HG03354 (cell line): ENCODE results near the gene PTGER1.

ENCODE experiments used
- ATAC-seq: cut with Tn5 transposase; IDR thresholded peaks from one replicate; pipeline ENCODE4 v1.9.1; 2021; ENCODE audit warnings: mild to moderate bottlenecking; ENCODE audit not compliant: unreplicated experiment, poor library complexity, severe bottlenecking

Gene PTGER1, protein sequence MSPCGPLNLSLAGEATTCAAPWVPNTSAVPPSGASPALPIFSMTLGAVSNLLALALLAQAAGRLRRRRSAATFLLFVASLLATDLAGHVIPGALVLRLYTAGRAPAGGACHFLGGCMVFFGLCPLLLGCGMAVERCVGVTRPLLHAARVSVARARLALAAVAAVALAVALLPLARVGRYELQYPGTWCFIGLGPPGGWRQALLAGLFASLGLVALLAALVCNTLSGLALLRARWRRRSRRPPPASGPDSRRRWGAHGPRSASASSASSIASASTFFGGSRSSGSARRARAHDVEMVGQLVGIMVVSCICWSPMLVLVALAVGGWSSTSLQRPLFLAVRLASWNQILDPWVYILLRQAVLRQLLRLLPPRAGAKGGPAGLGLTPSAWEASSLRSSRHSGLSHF

DNA sequence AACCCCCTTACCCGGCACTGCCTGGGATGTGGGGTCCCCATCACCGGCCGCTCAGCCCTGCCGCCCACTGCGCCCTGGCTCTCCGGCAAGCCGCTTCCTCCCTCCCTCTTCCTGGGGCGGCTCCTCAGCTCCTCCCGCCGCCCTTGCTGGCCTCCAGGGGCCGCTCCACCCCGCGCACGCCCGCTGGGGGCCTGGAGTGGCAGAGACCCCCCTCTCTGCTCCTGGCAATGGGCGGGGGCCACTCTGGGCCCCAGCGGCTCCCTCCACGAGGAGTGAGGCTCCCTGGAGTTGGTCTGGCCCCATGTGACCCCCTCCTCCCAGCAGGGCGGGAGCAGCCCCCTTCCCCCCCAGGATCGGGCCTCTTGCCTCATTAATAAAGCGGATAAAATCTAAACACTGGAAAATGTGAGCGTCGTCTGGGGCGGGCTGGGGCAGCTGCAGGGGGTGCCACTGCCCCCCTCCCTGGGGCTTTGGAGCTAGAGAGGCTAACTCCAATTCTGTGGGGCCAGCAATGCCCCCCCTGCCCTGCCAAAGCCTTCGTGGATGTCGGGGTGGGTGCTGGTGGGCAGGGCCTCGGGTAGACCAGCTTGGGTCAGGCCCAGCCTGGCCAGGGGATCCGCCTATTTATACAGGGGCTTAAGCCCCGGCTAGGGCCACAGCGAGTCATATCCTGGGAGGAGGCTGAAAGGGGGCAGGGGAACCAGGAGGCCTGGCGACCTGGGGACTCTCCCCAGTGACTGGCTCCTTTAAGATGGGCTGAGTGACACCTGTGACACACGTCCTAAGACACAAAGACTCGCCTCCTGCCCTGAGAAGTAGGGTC is at the start of gene PTGER1:
TSS of gene PTGER1 (minus strand) at position 104 of the 823 bp plus-strand sequence. CDS start 1,034 bp downstream, outside the sequence.
- no peak for ATAC-seq

DNA sequence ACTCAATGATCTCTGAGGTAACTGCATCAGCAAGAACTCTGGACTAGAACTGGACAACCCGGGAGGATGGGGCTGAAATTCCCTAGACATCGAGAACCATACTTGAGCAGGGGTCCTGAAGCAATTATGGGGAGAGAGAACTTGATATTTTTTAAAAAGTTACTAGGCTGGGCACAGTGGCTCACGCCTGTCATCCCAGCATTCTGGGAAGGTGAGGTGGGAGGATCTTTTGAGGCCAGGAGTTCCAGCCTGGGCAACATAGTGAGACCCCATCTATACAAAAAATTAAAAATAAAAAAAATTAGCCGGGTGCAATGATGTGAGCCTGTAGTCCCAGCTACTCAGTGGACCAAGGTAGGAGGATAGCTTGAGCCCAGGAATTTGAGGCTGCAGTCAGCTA is 45.4 kb upstream of the PTGER1 start:
- no peak for ATAC-seq

GRCh38 chr19:14519860-14520407 is 44.8 kb upstream of the PTGER1 start:
- ATAC-seq = no peak

DNA sequence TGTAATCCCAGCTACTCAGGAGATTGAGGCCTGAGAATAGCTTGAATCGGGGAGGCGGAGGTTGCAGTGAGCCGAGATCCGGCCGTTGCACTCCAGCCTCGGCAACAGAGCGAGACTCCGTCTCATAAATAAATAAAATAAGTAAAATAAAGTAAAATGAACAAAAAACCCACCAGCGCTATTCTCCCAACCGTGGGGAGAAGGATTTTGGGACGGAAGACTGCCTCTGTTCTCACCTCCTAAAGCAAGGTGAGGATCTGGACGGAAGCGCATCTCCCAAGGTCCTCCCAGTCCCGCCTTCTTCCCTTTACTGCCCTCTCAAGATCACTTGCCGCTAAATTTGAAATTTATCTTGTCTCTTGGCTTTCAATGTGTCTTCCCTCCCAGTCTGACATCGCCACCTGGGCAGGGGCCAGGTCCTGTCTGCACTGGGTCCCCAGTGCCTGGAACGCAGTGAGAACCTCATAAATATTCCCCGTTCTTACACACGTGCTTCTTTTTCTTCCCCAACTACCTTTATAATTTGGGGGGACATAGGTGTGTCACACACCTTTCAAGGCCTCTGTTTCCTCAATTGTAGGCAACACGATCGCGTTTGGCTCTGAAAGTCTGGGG is 44.2 kb upstream of the PTGER1 start:
- no peak for ATAC-seq

DNA sequence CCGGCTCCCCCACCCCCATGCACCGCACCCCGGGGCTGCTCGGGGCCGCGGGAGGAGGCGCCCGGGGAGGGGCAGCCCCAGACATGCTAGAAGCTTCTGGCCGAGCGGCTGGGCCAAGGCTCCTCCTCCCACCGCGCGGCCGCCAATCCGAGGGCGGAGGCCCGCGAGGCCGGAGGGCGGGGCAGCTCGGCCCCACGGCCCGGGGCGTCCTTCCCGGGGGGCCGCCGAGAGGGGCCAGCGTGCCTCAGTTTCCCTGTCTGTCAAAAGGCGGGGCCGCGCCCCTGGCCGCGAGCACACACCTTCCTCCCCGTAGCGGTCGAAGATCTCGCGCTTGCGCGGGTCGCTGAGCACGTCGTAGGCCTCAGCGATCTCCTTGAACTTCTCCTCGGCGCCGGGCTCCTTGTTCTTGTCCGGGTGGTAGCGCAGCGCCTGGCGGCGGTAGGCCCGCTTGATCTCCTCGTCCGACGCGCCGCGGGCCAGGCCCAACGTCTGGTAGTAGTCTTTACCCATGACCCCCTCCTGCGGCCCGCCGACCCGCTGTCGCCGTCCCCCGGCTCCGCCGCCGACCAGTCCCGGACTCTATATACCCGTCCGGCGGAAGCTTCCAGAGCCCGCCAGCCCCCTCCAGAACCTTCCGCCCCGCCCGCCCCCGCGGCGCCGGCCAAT is 42.8 kb upstream of the PTGER1 start, which contains the start of gene DNAJB1:
TSS of gene DNAJB1 (minus strand) at position 558 of the 666 bp plus-strand sequence. CDS start at position 510, 48 bp downstream.
- peak; percentile 61 for ATAC-seq

DNA sequence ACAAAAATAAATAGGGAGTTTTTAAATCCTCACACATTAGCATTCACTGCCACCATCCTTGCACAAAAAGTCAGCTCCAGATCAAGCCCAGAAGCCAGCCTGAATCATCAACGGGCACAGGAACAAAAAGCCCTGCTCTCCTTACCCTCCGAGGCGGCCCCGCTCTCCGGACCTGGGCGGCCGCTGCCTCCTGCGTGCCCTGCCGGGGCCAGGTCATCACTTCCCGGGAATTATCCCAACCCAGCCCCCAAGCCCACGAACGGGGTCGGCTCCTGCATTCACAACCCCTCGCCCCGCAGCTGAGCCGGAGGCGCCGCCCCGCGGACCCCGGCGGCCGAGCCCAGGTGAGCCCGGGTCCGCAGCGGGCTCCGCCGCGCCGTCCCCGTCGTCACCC is 42.3 kb upstream of the PTGER1 start:
- no peak for ATAC-seq

GRCh38 chr19:14516746-14517438 is 41.7 kb upstream of the PTGER1 start:
- no peak for ATAC-seq

DNA sequence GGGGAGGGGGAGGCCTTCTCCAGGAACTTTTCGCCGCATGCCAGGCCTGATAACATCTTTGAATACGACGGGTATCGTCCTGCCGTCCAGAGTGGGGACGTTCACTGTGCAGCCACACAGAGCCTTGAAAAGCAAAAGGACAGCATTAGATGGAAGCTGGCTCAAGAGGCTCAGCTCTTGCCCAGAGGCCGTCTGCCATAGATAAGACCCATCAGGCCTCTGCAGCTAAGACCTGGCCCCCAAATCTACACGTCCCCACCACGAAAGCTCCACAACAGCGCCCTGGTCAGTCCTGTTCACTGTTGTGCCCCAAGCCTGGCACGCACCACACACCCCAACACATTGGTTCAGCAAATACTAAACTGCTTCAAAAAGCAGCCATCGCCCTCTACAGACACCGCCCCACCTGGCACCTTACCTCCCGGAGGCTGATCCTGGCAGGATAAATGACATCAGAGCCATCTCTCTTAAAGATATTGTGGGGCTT is 40.9 kb upstream of the PTGER1 start:
- ATAC-seq = no peak

GRCh38 chr19:14515501-14516047 is 40.4 kb upstream of the PTGER1 start:
- ATAC-seq = no peak

GRCh38 chr19:14514215-14514863 is 39.2 kb upstream of the PTGER1 start:
- ATAC-seq = no peak

GRCh38 chr19:14512406-14512961 is 37.3 kb upstream of the PTGER1 start:
- ATAC-seq = no peak

DNA sequence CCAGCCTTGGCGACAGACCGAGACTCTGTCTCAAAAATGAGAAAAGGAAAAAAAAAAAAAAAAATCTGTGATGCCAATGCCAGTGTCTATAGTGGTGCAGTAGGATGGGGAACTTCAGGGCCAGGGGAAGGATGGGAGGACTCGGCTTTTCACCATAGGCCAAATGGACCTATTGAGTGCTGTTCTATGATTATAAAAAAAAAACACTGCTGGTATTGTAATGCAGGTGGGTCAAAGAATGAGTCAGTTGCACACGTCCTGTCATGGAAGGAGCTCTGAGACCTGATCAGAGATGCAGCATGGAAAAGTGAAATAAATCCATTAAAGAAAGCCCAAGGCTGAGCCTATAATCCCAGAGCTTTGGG is 36.1 kb upstream of the PTGER1 start:
- ATAC-seq = no peak

- no peak for ATAC-seq
Measured at GRCh38 chr19:14510311-14511228, 35.4 kb upstream of the PTGER1 start.

GRCh38 chr19:14507704-14508542 is 32.8 kb upstream of the PTGER1 start:
- ATAC-seq = no peak

DNA sequence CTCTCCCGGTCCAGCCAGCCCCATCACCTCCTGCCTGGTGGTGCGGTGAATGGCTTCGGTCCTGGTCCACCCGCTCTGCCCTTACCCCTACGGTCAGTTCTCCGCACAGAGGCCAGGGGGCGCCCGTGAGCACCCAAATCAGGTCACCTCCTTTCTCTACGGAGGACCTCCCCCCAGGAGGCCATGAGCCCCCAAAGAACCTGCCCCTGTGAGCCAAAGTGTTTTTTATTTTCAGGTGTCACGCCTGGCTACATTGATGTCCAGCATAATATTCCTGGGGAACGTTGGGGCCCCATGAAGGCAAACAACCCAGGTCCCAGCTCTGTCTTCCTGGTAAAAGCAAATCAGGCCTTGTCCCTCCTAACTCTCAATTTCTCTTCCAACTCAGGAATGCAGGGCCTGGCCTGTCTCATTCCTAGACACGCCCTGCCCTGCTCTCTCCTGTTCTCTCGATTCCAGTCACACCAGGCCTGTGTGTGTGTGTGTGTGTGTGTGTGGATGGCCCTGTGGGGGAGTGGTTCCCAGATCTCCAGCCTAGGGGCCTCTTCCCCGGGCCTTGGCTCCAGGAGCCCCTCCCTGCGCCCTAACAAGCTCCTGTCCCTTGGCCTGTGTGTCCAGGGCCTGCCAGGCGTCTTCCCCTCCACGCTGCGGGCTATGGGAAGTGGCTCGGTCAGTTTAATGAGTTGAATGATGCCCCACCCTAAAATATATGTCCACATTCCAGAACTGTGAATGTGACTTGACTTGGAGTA is 30.5 kb upstream of the PTGER1 start:
- ATAC-seq = no peak
